HepG2 (cell line): Measurements from ENCODE around the gene SQSTM1.

Experiments used
- KAT8 ChIP-seq: IDR thresholded peaks from 2 replicates; pipeline ENCODE4 v1.6.1; 2016; ENCODE audit warnings: missing genetic modification reagents, missing compliant biosample characterization
- MAX ChIP-seq: IDR thresholded peaks from 2 replicates; pipeline ENCODE4 v1.6.1; 2012; ENCODE audit warnings: inconsistent platforms
- RXRA ChIP-seq: sonication (generic); formaldehyde crosslinking; IDR thresholded peaks from 2 replicates; pipeline ENCODE4 v1.5.1; 2020; ENCODE audit warnings: missing genetic modification reagents
- YY1 ChIP-seq: IDR thresholded peaks from 2 replicates; pipeline ENCODE4 v1.6.1; 2011; ENCODE audit warnings: low read length, low read depth, moderate library complexity, mild to moderate bottlenecking; ENCODE audit not compliant: insufficient read depth, insufficient replicate concordance
- ZFP36 ChIP-seq: fragments of 150-350 bp; IDR thresholded peaks from 2 replicates; pipeline ENCODE4 v1.6.1; 2018; ENCODE audit warnings: borderline replicate concordance, low read length, low read depth; ENCODE audit not compliant: partially characterized antibody
- TF ChIP-seq, protein P1 (sequence below): sonication (generic); formaldehyde crosslinking; IDR thresholded peaks from 2 replicates; pipeline ENCODE4 v1.5.0; 2020; ENCODE audit warnings: mild to moderate bottlenecking, missing genetic modification reagents, moderate library complexity
- TF ChIP-seq, protein P2 (sequence below): sonication (generic); formaldehyde crosslinking; IDR thresholded peaks from 2 replicates; pipeline ENCODE4 v1.8.0; 2023; ENCODE audit warnings: mild to moderate bottlenecking, missing genetic modification reagents

DNA sequence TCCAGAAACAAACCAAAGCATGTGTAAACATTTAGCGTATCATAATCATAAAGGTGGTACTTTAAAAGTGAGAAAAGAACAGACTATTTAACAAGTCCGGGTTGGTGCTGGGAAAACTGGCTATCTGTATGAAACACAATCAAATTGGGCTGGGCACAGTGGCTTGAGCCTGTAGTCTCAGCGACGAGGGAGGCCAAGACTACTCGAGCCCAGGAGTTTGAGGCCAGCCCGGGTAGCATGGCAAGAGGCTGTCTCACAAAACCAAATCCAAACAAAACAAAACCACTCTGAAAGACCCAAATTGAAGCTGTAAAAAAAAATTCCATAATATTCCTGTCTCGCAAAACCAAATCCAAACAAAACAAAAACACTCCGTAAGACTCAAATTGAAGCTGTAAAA lies 33.7 kb downstream of the SQSTM1 start:
- no peak for TF ChIP-seq MAX
- TF ChIP-seq, protein P1, sequence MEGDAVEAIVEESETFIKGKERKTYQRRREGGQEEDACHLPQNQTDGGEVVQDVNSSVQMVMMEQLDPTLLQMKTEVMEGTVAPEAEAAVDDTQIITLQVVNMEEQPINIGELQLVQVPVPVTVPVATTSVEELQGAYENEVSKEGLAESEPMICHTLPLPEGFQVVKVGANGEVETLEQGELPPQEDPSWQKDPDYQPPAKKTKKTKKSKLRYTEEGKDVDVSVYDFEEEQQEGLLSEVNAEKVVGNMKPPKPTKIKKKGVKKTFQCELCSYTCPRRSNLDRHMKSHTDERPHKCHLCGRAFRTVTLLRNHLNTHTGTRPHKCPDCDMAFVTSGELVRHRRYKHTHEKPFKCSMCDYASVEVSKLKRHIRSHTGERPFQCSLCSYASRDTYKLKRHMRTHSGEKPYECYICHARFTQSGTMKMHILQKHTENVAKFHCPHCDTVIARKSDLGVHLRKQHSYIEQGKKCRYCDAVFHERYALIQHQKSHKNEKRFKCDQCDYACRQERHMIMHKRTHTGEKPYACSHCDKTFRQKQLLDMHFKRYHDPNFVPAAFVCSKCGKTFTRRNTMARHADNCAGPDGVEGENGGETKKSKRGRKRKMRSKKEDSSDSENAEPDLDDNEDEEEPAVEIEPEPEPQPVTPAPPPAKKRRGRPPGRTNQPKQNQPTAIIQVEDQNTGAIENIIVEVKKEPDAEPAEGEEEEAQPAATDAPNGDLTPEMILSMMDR (CRISPR knock-in tag), result no peak
- TF ChIP-seq YY1, result no peak
- no peak for TF ChIP-seq KAT8 (CRISPR knock-in tag)
- no peak for TF ChIP-seq RXRA
- TF ChIP-seq, protein P2, sequence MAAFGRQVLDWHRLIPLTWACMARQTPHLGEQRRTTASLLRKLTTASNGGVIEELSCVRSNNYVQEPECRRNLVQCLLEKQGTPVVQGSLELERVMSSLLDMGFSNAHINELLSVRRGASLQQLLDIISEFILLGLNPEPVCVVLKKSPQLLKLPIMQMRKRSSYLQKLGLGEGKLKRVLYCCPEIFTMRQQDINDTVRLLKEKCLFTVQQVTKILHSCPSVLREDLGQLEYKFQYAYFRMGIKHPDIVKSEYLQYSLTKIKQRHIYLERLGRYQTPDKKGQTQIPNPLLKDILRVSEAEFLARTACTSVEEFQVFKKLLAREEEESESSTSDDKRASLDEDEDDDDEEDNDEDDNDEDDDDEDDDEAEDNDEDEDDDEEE (CRISPR knock-in tag), result no peak
- no peak for TF ChIP-seq ZFP36
